Memory B cell (primary cell): Measurements from ENCODE around the gene SLC35F5.
"Not testable (repeated sequence)": the region's sequence is repeated elsewhere in the genome, so short reads cannot be mapped to it uniquely, and the experiment has no call there.

Experiments used
- ATAC-seq: fragments of 150-1000 bp; cut with Tn5 transposase; 2 replicates; pipeline ENCODE4 v1.10.0; 2021; ENCODE audit warnings: low read depth, mild to moderate bottlenecking, moderate library complexity
- DNase-seq, 2 donors: peaks; one replicate each; pipeline ENCODE4 v3.0.0; 2022; ENCODE audit warnings: low spot score in 2 of 2
- H3K27ac Mint-ChIP-seq: one replicate; pipeline ENCODE4 v1.8.0; 2022; ENCODE audit warnings: mild to moderate bottlenecking, moderate library complexity, mixed read lengths
- H3K27me3 Mint-ChIP-seq: one replicate; pipeline ENCODE4 v1.8.0; 2022; ENCODE audit warnings: mixed read lengths
- H3K36me3 Mint-ChIP-seq: one replicate; pipeline ENCODE4 v1.8.0; 2022; ENCODE audit warnings: mild to moderate bottlenecking, mixed read lengths
- H3K4me1 Mint-ChIP-seq: one replicate; pipeline ENCODE4 v1.8.0; 2022; ENCODE audit warnings: mixed read lengths
- H3K4me3 Mint-ChIP-seq: one replicate; pipeline ENCODE4 v1.8.0; 2022; ENCODE audit warnings: mild to moderate bottlenecking, moderate library complexity, mixed read lengths
- H3K9me3 Mint-ChIP-seq: one replicate; pipeline ENCODE4 v1.8.0; 2022; ENCODE audit warnings: mixed read lengths

SLC35F5 gene

GRCh38 chr2:113723411-113723810, 33.0 kb downstream of the SLC35F5 start:
- H3K27ac Mint-ChIP-seq = no peak overlapping the region
- H3K27me3 Mint-ChIP-seq = no peaks in the 10 kb centered on the region
- H3K9me3 Mint-ChIP-seq = no peaks in the 10 kb centered on the region
- peaks cover 2% of the 10 kb centered on the region for H3K4me1 Mint-ChIP-seq
- no peak overlapping the region for H3K4me3 Mint-ChIP-seq
- ATAC-seq = no peak
- peaks cover 23% of the 10 kb centered on the region for H3K36me3 Mint-ChIP-seq
- no peak for DNase-seq

GRCh38 chr2:113720167-113720566, 36.3 kb downstream of the SLC35F5 start:
- Mint-ChIP-seq H3K4me3 (no peak overlapping the region), H3K9me3 (no peaks in the 10 kb centered on the region), H3K4me1 (peaks cover 3% of the 10 kb centered on the region), H3K27me3 (no peaks in the 10 kb centered on the region), H3K36me3 (peaks cover 25% of the 10 kb centered on the region), H3K27ac (no peak overlapping the region)
- no peak for ATAC-seq
- no peak for DNase-seq

- H3K27ac Mint-ChIP-seq = peak overlapping the region; percentile 3
Measured at GRCh38 chr2:113716291-113716690, 40.2 kb downstream of the SLC35F5 start.

GRCh38 chr2:113712941-113713340, 43.5 kb downstream of the SLC35F5 start:
- H3K27me3 Mint-ChIP-seq = no peaks in the 10 kb centered on the region
- peaks cover 3% of the 10 kb centered on the region for H3K4me1 Mint-ChIP-seq
- ATAC-seq (no peak), DNase-seq (no peak)
- peaks cover 17% of the 10 kb centered on the region for H3K36me3 Mint-ChIP-seq
- no peaks in the 10 kb centered on the region for H3K9me3 Mint-ChIP-seq
- H3K27ac Mint-ChIP-seq = no peak overlapping the region
- no peak overlapping the region for H3K4me3 Mint-ChIP-seq

More at GRCh38 chr2:113716291-113716690, 40.2 kb downstream of the SLC35F5 start:
- ATAC-seq (no peak), DNase-seq (no peak)
- Mint-ChIP-seq H3K4me3 (no peak overlapping the region), H3K9me3 (no peaks in the 10 kb centered on the region), H3K4me1 (peaks cover 3% of the 10 kb centered on the region), H3K27me3 (no peaks in the 10 kb centered on the region), H3K36me3 (peaks cover 22% of the 10 kb centered on the region)

GRCh38 chr2:113711851-113712250, 44.6 kb downstream of the SLC35F5 start:
- Mint-ChIP-seq H3K27ac (no peak overlapping the region), H3K4me3 (no peak overlapping the region)
- no peak for ATAC-seq

GRCh38 chr2:113709022-113709421, 47.4 kb downstream of the SLC35F5 start:
- H3K4me1 Mint-ChIP-seq = no peaks in the 10 kb centered on the region
- ATAC-seq = no peak
- no peak overlapping the region for H3K4me3 Mint-ChIP-seq

More at GRCh38 chr2:113711851-113712250, 44.6 kb downstream of the SLC35F5 start:
- Mint-ChIP-seq H3K36me3 (peaks cover 14% of the 10 kb centered on the region), H3K27me3 (no peaks in the 10 kb centered on the region), H3K4me1 (peaks cover 3% of the 10 kb centered on the region), H3K9me3 (no peaks in the 10 kb centered on the region)
- DNase-seq = no peak

GRCh38 chr2:113707106-113707505, 49.3 kb downstream of the SLC35F5 start:
- H3K27me3 Mint-ChIP-seq = no peaks in the 10 kb centered on the region
- H3K4me1 Mint-ChIP-seq = no peaks in the 10 kb centered on the region
- no peak overlapping the region for H3K27ac Mint-ChIP-seq
- no peak overlapping the region for H3K4me3 Mint-ChIP-seq
- peaks cover 2% of the 10 kb centered on the region for H3K36me3 Mint-ChIP-seq
- no peaks in the 10 kb centered on the region for H3K9me3 Mint-ChIP-seq
- DNase-seq (no peak), ATAC-seq (no peak)

More at GRCh38 chr2:113709022-113709421, 47.4 kb downstream of the SLC35F5 start:
- no peak overlapping the region for H3K27ac Mint-ChIP-seq
- DNase-seq = no peak
- H3K9me3 Mint-ChIP-seq = no peaks in the 10 kb centered on the region
- H3K36me3 Mint-ChIP-seq = peaks cover 4% of the 10 kb centered on the region
- no peaks in the 10 kb centered on the region for H3K27me3 Mint-ChIP-seq

GRCh38 chr2:113705982-113706523, 50.4 kb downstream of the SLC35F5 start:
- no peak overlapping the region for H3K4me3 Mint-ChIP-seq
- DNase-seq = no peak
- ATAC-seq = no peak
- H3K9me3 Mint-ChIP-seq = no peaks in the 10 kb centered on the region
- H3K27ac Mint-ChIP-seq = peak overlapping the region; percentile 67
- H3K36me3 Mint-ChIP-seq = peaks cover 2% of the 10 kb centered on the region
- H3K27me3 Mint-ChIP-seq = no peaks in the 10 kb centered on the region
- no peaks in the 10 kb centered on the region for H3K4me1 Mint-ChIP-seq

GRCh38 chr2:113704300-113704993, 52.0 kb downstream of the SLC35F5 start:
- H3K9me3 Mint-ChIP-seq, ATAC-seq, H3K4me3 Mint-ChIP-seq: not testable (repeated sequence)

GRCh38 chr2:113703386-113704299, 52.8 kb downstream of the SLC35F5 start:
- Mint-ChIP-seq H3K4me1 (peaks cover 13% of the 10 kb centered on the region), H3K27ac (peak overlapping the region; percentile 55), H3K9me3 (no peaks in the 10 kb centered on the region), H3K4me3 (no peak overlapping the region), H3K27me3 (no peaks in the 10 kb centered on the region), H3K36me3 (peaks cover 2% of the 10 kb centered on the region)
- ATAC-seq = no peak
- DNase-seq = no peak

More at GRCh38 chr2:113704300-113704993, 52.0 kb downstream of the SLC35F5 start:
- not testable (repeated sequence) for H3K4me1 Mint-ChIP-seq, DNase-seq, H3K27me3 Mint-ChIP-seq, H3K27ac Mint-ChIP-seq, H3K36me3 Mint-ChIP-seq

GRCh38 chr2:113700186-113700841, 56.1 kb downstream of the SLC35F5 start:
- peaks cover 13% of the 10 kb centered on the region for H3K4me1 Mint-ChIP-seq
- peak overlapping the region; percentile 79 for H3K27ac Mint-ChIP-seq
- H3K27me3 Mint-ChIP-seq = no peaks in the 10 kb centered on the region
- H3K36me3 Mint-ChIP-seq = peaks cover 2% of the 10 kb centered on the region
- H3K4me3 Mint-ChIP-seq = peak overlapping the region; percentile 74
- peak; percentile 96 for ATAC-seq
- peak in 1 of 2 donors; percentile 61 for DNase-seq
- H3K9me3 Mint-ChIP-seq = no peaks in the 10 kb centered on the region

- H3K9me3 Mint-ChIP-seq = no peaks in the 10 kb centered on the region
- peaks cover 16% of the 10 kb centered on the region for H3K4me1 Mint-ChIP-seq
- ATAC-seq = peak; percentile 48
- no peaks in the 10 kb centered on the region for H3K27me3 Mint-ChIP-seq
- no peaks in the 10 kb centered on the region for H3K36me3 Mint-ChIP-seq
- peak overlapping the region; percentile 74 for H3K4me3 Mint-ChIP-seq
- DNase-seq = no peak
- peak overlapping the region; percentile 79 for H3K27ac Mint-ChIP-seq
Measured at GRCh38 chr2:113698892-113699447, 57.5 kb downstream of the SLC35F5 start.

- H3K27me3 Mint-ChIP-seq, H3K4me3 Mint-ChIP-seq, ATAC-seq, DNase-seq, H3K9me3 Mint-ChIP-seq, H3K36me3 Mint-ChIP-seq, H3K27ac Mint-ChIP-seq: not testable (repeated sequence)
- peaks cover 22% of the 10 kb centered on the region for H3K4me1 Mint-ChIP-seq
Measured at GRCh38 chr2:113698251-113698650, 58.2 kb downstream of the SLC35F5 start.
